Keratinocyte (primary cell): Measurements from ENCODE around the gene DVL1. TPM values are rescaled to one million over a fixed set of nuclear protein-coding genes. Genes with fewer than 3 reads are reported as not detected.

Source experiments
- DNase-seq: peaks from one replicate; pipeline ENCODE4 v3.0.0-alpha.2; 2011; ENCODE audit warnings: low read depth, missing footprints, low spot score
- FAIRE-seq: peaks from 2 replicates; lab custom pipeline; 2011; peaks lifted over from hg19 to GRCh38; lab: Jason Lieb, UNC
- H2AFZ ChIP-seq: 2 replicates; pipeline ENCODE4 v1.6.0; 2012; ENCODE audit warnings: low read length, control low read depth, inconsistent platforms; ENCODE audit not compliant: control insufficient read depth
- H3K27ac ChIP-seq: 2 replicates; pipeline ENCODE4 v1.5.1; 2011; ENCODE audit warnings: low read length; ENCODE audit not compliant: control insufficient read depth, insufficient read depth
- H3K27me3 ChIP-seq: 3 replicates; pipeline ENCODE4 v1.6.0; 2011; ENCODE audit warnings: low read length; ENCODE audit not compliant: control insufficient read depth, insufficient read depth; ENCODE audit errors: extremely low read depth
- H3K36me3 ChIP-seq, 2 experiments: 2 replicates in 1 of 2; 3 replicates in 1 of 2; pipeline ENCODE4 v1.5.1; 2011; ENCODE audit warnings: low read length in 2 of 2, mild to moderate bottlenecking in 1 of 2; ENCODE audit not compliant: control insufficient read depth in 2 of 2, insufficient read depth in 2 of 2; ENCODE audit errors: extremely low read depth in 1 of 2
- H3K4me1 ChIP-seq: 3 replicates; pipeline ENCODE4 v1.5.1; 2011; ENCODE audit warnings: low read length; ENCODE audit not compliant: control insufficient read depth, insufficient read depth; ENCODE audit errors: extremely low read depth
- H3K4me2 ChIP-seq: 3 replicates; pipeline ENCODE4 v1.6.0; 2011; ENCODE audit warnings: low read depth, low read length; ENCODE audit not compliant: control insufficient read depth, insufficient read depth; ENCODE audit errors: extremely low read depth
- H3K4me3 ChIP-seq, 3 experiments: fragments of 200-600 bp in 1 of 3; sonication (generic) in 1 of 3; 2 replicates in 2 of 3; 3 replicates in 1 of 3; pipeline ENCODE4 v1.5.1; 2011 to 2016; ENCODE audit warnings: low read length in 3 of 3, mild to moderate bottlenecking in 3 of 3, control low read depth in 2 of 3, inconsistent platforms in 1 of 3, low read depth in 1 of 3, mixed read lengths in 1 of 3, mixed run types in 1 of 3, moderate library complexity in 1 of 3; ENCODE audit not compliant: control insufficient read depth in 2 of 3, insufficient read depth in 2 of 3; ENCODE audit errors: extremely low read depth in 1 of 3
- H3K79me2 ChIP-seq: 2 replicates; pipeline ENCODE4 v1.6.0; 2012; ENCODE audit warnings: low read length; ENCODE audit not compliant: control insufficient read depth, insufficient read depth
- H3K9ac ChIP-seq: 3 replicates; pipeline ENCODE4 v1.6.0; 2011; ENCODE audit warnings: low read length; ENCODE audit not compliant: control insufficient read depth, insufficient read depth; ENCODE audit errors: extremely low read depth
- H3K9me1 ChIP-seq: 3 replicates; pipeline ENCODE4 v1.6.0; 2011; ENCODE audit warnings: low read length; ENCODE audit not compliant: control insufficient read depth, insufficient read depth; ENCODE audit errors: extremely low read depth
- H3K9me3 ChIP-seq: 2 replicates; pipeline ENCODE4 v1.5.1; 2012; ENCODE audit warnings: low read depth, low read length; ENCODE audit not compliant: control insufficient read depth
- H4K20me1 ChIP-seq: 3 replicates; pipeline ENCODE4 v1.6.0; 2011; ENCODE audit warnings: low read length; ENCODE audit not compliant: control insufficient read depth, insufficient read depth; ENCODE audit errors: extremely low read depth
- EZH2 ChIP-seq: IDR thresholded peaks from one replicate; pipeline ENCODE4 v1.6.1; 2012; ENCODE audit warnings: inconsistent platforms, mild to moderate bottlenecking, low read length, moderate library complexity
- dilution Hi-C: fragments of 300-500 bp; cut with MboI; formaldehyde crosslinking; loops from one replicate; pipeline ENCODE4 v1.7.0; 2020; ENCODE audit warnings: low sequenced_read_pairs; ENCODE audit not compliant: extremely low pct_ligation_motif_present
- polyA plus RNA-seq, 5 experiments: library from polyadenylated mRNA; depleted of rRNA in 3 of 5; stranded (reverse) in 3 of 5; stranded (forward) in 1 of 5; unstranded in 1 of 5; fragments of >200 nt; gene quantifications; 1 replicate in 1 of 5; 2 replicates in 3 of 5; 3 replicates in 1 of 5; pipeline versions ENCODE4 v1.2.1 to v1.2.3, GENCODE V29; 2011 to 2012; ENCODE audit warnings: missing spikeins in 2 of 5, low read depth in 1 of 5, low replicate concordance in 1 of 5
- TF ChIP-seq, protein P1 (sequence below), 3 experiments: IDR thresholded peaks in 1 of 3; conservative IDR thresholded peaks in 1 of 3; optimal IDR thresholded peaks in 1 of 3; 2 replicates in 2 of 3; 3 replicates in 1 of 3; pipeline versions ENCODE3 to v1.5.1; 2011; ENCODE audit warnings: low read length in 3 of 3, mild to moderate bottlenecking in 3 of 3, moderate library complexity in 2 of 3, control low read depth in 1 of 3, inconsistent platforms in 1 of 3; ENCODE audit not compliant: insufficient read depth in 2 of 3; ENCODE audit errors: extremely low read depth in 1 of 3

Gene DVL1
- polyA plus RNA-seq, 1 donor (not counting 4 experiments of a cell fraction or from before 2014, with no cell fraction given) = 31.6 TPM

- dilution Hi-C loops = no loop called here
- TF ChIP-seq EZH2 = no peak
- TF ChIP-seq, protein P1, sequence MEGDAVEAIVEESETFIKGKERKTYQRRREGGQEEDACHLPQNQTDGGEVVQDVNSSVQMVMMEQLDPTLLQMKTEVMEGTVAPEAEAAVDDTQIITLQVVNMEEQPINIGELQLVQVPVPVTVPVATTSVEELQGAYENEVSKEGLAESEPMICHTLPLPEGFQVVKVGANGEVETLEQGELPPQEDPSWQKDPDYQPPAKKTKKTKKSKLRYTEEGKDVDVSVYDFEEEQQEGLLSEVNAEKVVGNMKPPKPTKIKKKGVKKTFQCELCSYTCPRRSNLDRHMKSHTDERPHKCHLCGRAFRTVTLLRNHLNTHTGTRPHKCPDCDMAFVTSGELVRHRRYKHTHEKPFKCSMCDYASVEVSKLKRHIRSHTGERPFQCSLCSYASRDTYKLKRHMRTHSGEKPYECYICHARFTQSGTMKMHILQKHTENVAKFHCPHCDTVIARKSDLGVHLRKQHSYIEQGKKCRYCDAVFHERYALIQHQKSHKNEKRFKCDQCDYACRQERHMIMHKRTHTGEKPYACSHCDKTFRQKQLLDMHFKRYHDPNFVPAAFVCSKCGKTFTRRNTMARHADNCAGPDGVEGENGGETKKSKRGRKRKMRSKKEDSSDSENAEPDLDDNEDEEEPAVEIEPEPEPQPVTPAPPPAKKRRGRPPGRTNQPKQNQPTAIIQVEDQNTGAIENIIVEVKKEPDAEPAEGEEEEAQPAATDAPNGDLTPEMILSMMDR (optimal IDR thresholded peaks at IDR 0.05 in 1 of 3, IDR thresholded peaks at IDR 0.05 in 1 of 3, conservative IDR thresholded peaks at IDR 0.05 in 1 of 3; ENCODE audit: extremely low read depth in 1 of 3, insufficient read depth in 2 of 3, low read length in 3 of 3) = no peak
- no peak overlapping the region for H3K27ac ChIP-seq
- no peaks in the 10 kb centered on the region for H4K20me1 ChIP-seq
- H3K36me3 ChIP-seq = no peaks in the 10 kb centered on the region
- H3K4me1 ChIP-seq = peaks cover 25% of the 10 kb centered on the region
- H3K4me2 ChIP-seq = no peak overlapping the region
- H2AFZ ChIP-seq = no peak overlapping the region
- no peaks in the 10 kb centered on the region for H3K79me2 ChIP-seq
- H3K9ac ChIP-seq = no peak overlapping the region
- no peaks in the 10 kb centered on the region for H3K9me3 ChIP-seq
- no peak overlapping the region for H3K4me3 ChIP-seq
- no peak for FAIRE-seq
- H3K9me1 ChIP-seq = no peaks in the 10 kb centered on the region
- no peak for DNase-seq
- H3K27me3 ChIP-seq = peaks cover under 1% of the 10 kb centered on the region
Measured at GRCh38 chr1:1359664-1360468, 10.6 kb upstream of the DVL1 start.

DNA sequence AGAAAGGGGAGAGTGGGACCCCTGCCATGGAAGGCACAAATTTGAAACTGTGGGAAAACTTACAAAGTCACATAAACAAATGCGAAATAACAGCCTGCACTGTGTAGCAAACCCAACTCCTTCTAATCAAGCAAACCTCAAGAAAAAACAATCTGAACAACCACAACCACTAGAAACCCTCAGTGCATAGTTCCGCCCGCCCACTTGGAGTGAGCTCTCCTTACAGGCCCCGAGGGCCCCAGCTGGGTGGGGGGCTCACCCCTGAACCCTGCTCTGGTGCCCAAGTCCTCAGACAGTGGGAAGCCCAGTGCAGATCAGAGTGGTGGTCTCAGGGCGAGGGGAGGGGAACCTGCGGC, 10.1 kb upstream of the DVL1 start:
- no peaks in the 10 kb centered on the region for H3K79me2 ChIP-seq
- no peaks in the 10 kb centered on the region for H3K9me1 ChIP-seq
- dilution Hi-C loops = no loop called here
- DNase-seq = no peak
- H4K20me1 ChIP-seq = no peaks in the 10 kb centered on the region
- H3K9me3 ChIP-seq = no peaks in the 10 kb centered on the region
- no peak for FAIRE-seq
- no peak for TF ChIP-seq EZH2
- TF ChIP-seq, protein P1 (optimal IDR thresholded peaks at IDR 0.05 in 1 of 3, IDR thresholded peaks at IDR 0.05 in 1 of 3, conservative IDR thresholded peaks at IDR 0.05 in 1 of 3; ENCODE audit: extremely low read depth in 1 of 3, insufficient read depth in 2 of 3, low read length in 3 of 3) = no peak
- H3K4me1 ChIP-seq = peaks cover 22% of the 10 kb centered on the region
- no peak overlapping the region for H3K4me3 ChIP-seq
- H3K27me3 ChIP-seq = peaks cover 6% of the 10 kb centered on the region
- no peak overlapping the region for H3K27ac ChIP-seq
- no peak overlapping the region for H3K4me2 ChIP-seq
- no peak overlapping the region for H2AFZ ChIP-seq
- H3K9ac ChIP-seq = no peak overlapping the region
- no peaks in the 10 kb centered on the region for H3K36me3 ChIP-seq
